ENCODE data around the gene S100A1. TPM values are rescaled to one million over a fixed set of nuclear protein-coding genes. Genes with fewer than 3 reads are reported as not detected.

Gene S100A1
- total and polyA plus RNA-seq, 10 of the 15 experiments (the other 5 are each of a cell fraction or from before 2014, with no cell fraction given) = 0.13 to 0.29 TPM; not detected in 8

GRCh38 chr1:153578490-153578889 lies 49.7 kb upstream of the S100A1 start:
- Histone ChIP-seq H3K4me3 (no peak overlapping the region), H3K4me2 (ENCODE audit: control insufficient read depth, insufficient read depth) (no peak overlapping the region), H3K4me1 (ENCODE audit: control insufficient read depth, insufficient read depth, low read length) (no peaks in the 10 kb centered on the region), H3K9ac (ENCODE audit: control insufficient read depth, insufficient read depth, low read length) (no peak overlapping the region), H3K27ac (ENCODE audit: control insufficient read depth, insufficient read depth) (no peak overlapping the region), H2AFZ (ENCODE audit: control insufficient read depth, low read depth, low read length) (no peak overlapping the region), H3K36me3 (ENCODE audit: control insufficient read depth in 2 of 2, insufficient read depth in 2 of 2, low read length in 1 of 2) (no peaks in the 10 kb centered on the region), H3K9me3 (replicated peaks; ENCODE audit: control insufficient read depth, insufficient read depth, low read length) (no peaks in the 10 kb centered on the region), H3K27me3 (replicated peaks in 1 of 2; ENCODE audit: control insufficient read depth in 2 of 2, insufficient read depth in 2 of 2, low read length in 1 of 2) (no peaks in the 10 kb centered on the region), H3K79me2 (ENCODE audit: control insufficient read depth, insufficient read depth, low read length) (no peaks in the 10 kb centered on the region), H4K20me1 (ENCODE audit: control insufficient read depth, insufficient read depth) (no peaks in the 10 kb centered on the region)
- RAD21 ChIA-PET (ENCODE audit: unreplicated experiment) = no interaction called here
- TF ChIP-seq RUNX3 (IDR thresholded peaks at IDR 0.05; ENCODE audit: low read length) (no peak), CREM (IDR thresholded peaks at IDR 0.05; ENCODE audit: low read depth) (no peak), MYC (IDR thresholded peaks at IDR 0.05; ENCODE audit: insufficient read depth, insufficient read length, insufficient replicate concordance, low read length, severe bottlenecking) (no peak), POLR2AphosphoS5 (IDR thresholded peaks at IDR 0.05; ENCODE audit: low read length) (no peak), MAX (IDR thresholded peaks at IDR 0.05; ENCODE audit: low read depth, low read length) (no peak), CREB1 (IDR thresholded peaks at IDR 0.05; ENCODE audit: low read depth) (no peak), SUZ12 (IDR thresholded peaks at IDR 0.05; ENCODE audit: unreplicated experiment) (no peak), TAF1 (IDR thresholded peaks at IDR 0.05; ENCODE audit: borderline replicate concordance, low read depth, low read length) (no peak), DPF2 (IDR thresholded peaks at IDR 0.05) (no peak), SREBF2 (IDR thresholded peaks at IDR 0.05; ENCODE audit: low read length) (no peak), NR2C2 (IDR thresholded peaks at IDR 0.05; ENCODE audit: borderline replicate concordance, control insufficient read depth, insufficient read length, low read depth) (no peak), RAD51 (IDR thresholded peaks at IDR 0.05) (no peak), KLF5 (IDR thresholded peaks at IDR 0.05; ENCODE audit: partially characterized antibody) (no peak)
- TF ChIP-seq, protein P1, sequence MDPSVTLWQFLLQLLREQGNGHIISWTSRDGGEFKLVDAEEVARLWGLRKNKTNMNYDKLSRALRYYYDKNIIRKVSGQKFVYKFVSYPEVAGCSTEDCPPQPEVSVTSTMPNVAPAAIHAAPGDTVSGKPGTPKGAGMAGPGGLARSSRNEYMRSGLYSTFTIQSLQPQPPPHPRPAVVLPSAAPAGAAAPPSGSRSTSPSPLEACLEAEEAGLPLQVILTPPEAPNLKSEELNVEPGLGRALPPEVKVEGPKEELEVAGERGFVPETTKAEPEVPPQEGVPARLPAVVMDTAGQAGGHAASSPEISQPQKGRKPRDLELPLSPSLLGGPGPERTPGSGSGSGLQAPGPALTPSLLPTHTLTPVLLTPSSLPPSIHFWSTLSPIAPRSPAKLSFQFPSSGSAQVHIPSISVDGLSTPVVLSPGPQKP (IDR thresholded peaks at IDR 0.05; ENCODE audit: low read depth, low read length) = no peak
- TF ChIP-seq, protein P2, sequence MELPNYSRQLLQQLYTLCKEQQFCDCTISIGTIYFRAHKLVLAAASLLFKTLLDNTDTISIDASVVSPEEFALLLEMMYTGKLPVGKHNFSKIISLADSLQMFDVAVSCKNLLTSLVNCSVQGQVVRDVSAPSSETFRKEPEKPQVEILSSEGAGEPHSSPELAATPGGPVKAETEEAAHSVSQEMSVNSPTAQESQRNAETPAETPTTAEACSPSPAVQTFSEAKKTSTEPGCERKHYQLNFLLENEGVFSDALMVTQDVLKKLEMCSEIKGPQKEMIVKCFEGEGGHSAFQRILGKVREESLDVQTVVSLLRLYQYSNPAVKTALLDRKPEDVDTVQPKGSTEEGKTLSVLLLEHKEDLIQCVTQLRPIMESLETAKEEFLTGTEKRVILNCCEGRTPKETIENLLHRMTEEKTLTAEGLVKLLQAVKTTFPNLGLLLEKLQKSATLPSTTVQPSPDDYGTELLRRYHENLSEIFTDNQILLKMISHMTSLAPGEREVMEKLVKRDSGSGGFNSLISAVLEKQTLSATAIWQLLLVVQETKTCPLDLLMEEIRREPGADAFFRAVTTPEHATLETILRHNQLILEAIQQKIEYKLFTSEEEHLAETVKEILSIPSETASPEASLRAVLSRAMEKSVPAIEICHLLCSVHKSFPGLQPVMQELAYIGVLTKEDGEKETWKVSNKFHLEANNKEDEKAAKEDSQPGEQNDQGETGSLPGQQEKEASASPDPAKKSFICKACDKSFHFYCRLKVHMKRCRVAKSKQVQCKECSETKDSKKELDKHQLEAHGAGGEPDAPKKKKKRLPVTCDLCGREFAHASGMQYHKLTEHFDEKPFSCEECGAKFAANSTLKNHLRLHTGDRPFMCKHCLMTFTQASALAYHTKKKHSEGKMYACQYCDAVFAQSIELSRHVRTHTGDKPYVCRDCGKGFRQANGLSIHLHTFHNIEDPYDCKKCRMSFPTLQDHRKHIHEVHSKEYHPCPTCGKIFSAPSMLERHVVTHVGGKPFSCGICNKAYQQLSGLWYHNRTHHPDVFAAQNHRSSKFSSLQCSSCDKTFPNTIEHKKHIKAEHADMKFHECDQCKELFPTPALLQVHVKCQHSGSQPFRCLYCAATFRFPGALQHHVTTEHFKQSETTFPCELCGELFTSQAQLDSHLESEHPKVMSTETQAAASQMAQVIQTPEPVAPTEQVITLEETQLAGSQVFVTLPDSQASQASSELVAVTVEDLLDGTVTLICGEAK (IDR thresholded peaks at IDR 0.05; ENCODE audit: borderline replicate concordance) = no peak
- SMC1A ChIA-PET (ENCODE audit: uncharacterized antibody, unreplicated experiment) = interaction anchor here (1.3 to 2.6 kb wide), 3 partner anchors 15 to 47 kb away, joined by 3 to 11 read pairs (median 8); no protein-coding TSS in a partner anchor
- in situ Hi-C loops (cut with MboI) (no loop called here), intact Hi-C loops (cut with micrococcal nuclease; ENCODE audit: unreplicated experiment) (no loop called here)
- CTCF ChIA-PET = interaction anchor here (0.7 to 1.8 kb wide), 5 partner anchors 10 to 61 kb away, joined by 3 to 8 read pairs (median 3); partner anchors contain the start of genes S100A1 and S100A13
- no peak for ATAC-seq
- FAIRE-seq = no peak
- POLR2A ChIA-PET = no interaction called here
- no peak for DNase-seq (ENCODE audit: low read depth, low spot score)
- no TSS peak for BruUV-seq (replicated peaks)
